ENCODE measurements around the gene CLEC16A. TPM values are rescaled to one million over a fixed set of nuclear protein-coding genes. Genes with fewer than 3 reads are reported as not detected.

The CLEC16A gene
- total RNA-seq, 2 experiments from 2014 or later: 31.1 to 34.1 TPM

- no peaks in the 10 kb centered on the region for H3K27me3 Mint-ChIP-seq
- ATAC-seq (ENCODE audit: low read depth) (no peak), DNase-seq (no peak)
- H3K27ac Mint-ChIP-seq: no peak overlapping the region
- no peaks in the 10 kb centered on the region for H3K9me3 Mint-ChIP-seq
- peaks cover 12% of the 10 kb centered on the region for H3K4me1 Mint-ChIP-seq
- POLR2A ChIA-PET: no interaction called here
- peaks cover 27% of the 10 kb centered on the region for H3K36me3 Mint-ChIP-seq
- no peak overlapping the region for H3K4me3 Mint-ChIP-seq
Observed at GRCh38 chr16:11015607-11016006, 71.2 kb downstream of the CLEC16A start.

GRCh38 chr16:11016524-11016988, 72.2 kb downstream of the CLEC16A start:
- no peak for DNase-seq
- Mint-ChIP-seq H3K4me1 (peaks cover 12% of the 10 kb centered on the region), H3K4me3 (no peak overlapping the region), H3K9me3 (no peaks in the 10 kb centered on the region), H3K27ac (peak overlapping the region; percentile 10), H3K27me3 (no peaks in the 10 kb centered on the region), H3K36me3 (peaks cover 30% of the 10 kb centered on the region)
- ATAC-seq (ENCODE audit: low read depth): no peak
- POLR2A ChIA-PET: no interaction called here

GRCh38 chr16:11016993-11017392, 72.6 kb downstream of the CLEC16A start:
- ATAC-seq (ENCODE audit: low read depth) (no peak), DNase-seq (no peak)
- peak overlapping the region; percentile 10 for H3K27ac Mint-ChIP-seq
- H3K9me3 Mint-ChIP-seq: no peaks in the 10 kb centered on the region
- H3K4me1 Mint-ChIP-seq: peaks cover 13% of the 10 kb centered on the region
- no peaks in the 10 kb centered on the region for H3K27me3 Mint-ChIP-seq
- H3K36me3 Mint-ChIP-seq: peaks cover 34% of the 10 kb centered on the region
- H3K4me3 Mint-ChIP-seq: no peak overlapping the region
- POLR2A ChIA-PET: no interaction called here

DNA sequence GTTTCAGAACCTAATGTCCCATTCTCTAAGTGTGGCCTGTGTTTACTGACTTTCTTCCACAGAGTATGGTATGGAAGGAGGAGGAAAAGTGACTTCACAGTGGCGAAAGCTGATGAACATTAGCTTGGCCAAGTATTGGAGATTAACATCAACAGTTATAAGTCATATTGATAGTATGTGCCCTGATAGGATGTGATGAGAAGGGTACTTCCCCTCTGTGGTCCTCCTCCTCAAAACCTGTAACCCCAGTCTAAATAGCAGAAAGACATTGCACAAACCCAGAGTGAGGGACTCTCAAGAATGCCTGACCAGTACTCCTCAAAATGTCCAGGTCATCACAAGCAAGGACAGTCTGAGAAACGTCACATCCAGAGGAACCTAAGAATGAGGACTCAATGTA, 73.1 kb downstream of the CLEC16A start:
- ATAC-seq (ENCODE audit: low read depth) (no peak), DNase-seq (no peak)
- peaks cover 34% of the 10 kb centered on the region for H3K36me3 Mint-ChIP-seq
- H3K27me3 Mint-ChIP-seq: no peaks in the 10 kb centered on the region
- no peaks in the 10 kb centered on the region for H3K9me3 Mint-ChIP-seq
- H3K4me1 Mint-ChIP-seq: peaks cover 13% of the 10 kb centered on the region
- no peak overlapping the region for H3K4me3 Mint-ChIP-seq
- POLR2A ChIA-PET: no interaction called here
- no peak overlapping the region for H3K27ac Mint-ChIP-seq

- H3K27ac Mint-ChIP-seq: no peak overlapping the region
- no peak for DNase-seq
- POLR2A ChIA-PET: interaction anchor here (1.2 kb wide), 1 partner anchor 13 kb away, joined by 3 read pairs; no protein-coding TSS in a partner anchor
- H3K9me3 Mint-ChIP-seq: peaks cover 3% of the 10 kb centered on the region
- H3K4me1 Mint-ChIP-seq: peaks cover 33% of the 10 kb centered on the region
- ATAC-seq (ENCODE audit: low read depth): no peak
- peaks cover 46% of the 10 kb centered on the region for H3K36me3 Mint-ChIP-seq
- no peak overlapping the region for H3K4me3 Mint-ChIP-seq
- no peaks in the 10 kb centered on the region for H3K27me3 Mint-ChIP-seq
Observed at GRCh38 chr16:11020388-11020787, 76.0 kb downstream of the CLEC16A start.

DNA sequence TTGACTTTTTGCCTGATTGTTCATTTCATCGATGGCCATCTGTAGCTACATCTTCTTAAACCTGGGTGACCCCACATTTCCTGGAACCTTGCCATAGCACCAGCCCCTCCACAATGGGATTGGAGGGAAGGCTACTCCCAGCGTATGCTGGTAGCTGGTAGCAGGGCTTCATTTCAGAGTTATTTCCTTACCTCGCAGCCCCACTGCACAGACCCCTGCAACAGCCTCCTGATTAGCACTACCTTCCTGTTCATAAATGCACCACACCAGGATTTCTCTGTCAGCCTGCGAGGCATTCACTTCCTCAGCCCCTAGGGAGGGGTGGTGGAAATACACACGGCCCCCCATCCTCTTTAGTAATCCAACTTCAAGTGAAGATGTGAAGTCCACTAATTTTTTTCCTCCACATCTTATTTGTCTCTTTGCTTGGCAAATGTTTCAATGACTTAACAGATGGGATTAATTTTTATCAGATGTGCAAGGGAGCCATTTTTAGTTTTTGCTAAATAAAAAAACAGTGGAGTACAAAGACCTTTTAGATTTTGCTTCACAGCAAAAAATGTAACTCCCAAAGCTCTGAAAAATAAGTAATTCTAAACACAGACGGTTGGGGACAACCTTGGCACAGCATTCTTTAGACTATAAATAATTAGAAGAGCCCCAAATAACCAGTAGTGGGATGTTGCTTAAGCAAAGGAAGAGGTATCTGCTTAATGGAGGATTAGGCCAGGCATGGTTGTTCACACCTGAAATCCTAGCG, 76.6 kb downstream of the CLEC16A start:
- no peak for DNase-seq
- peaks cover 3% of the 10 kb centered on the region for H3K9me3 Mint-ChIP-seq
- no peak for ATAC-seq (ENCODE audit: low read depth)
- H3K27ac Mint-ChIP-seq: no peak overlapping the region
- POLR2A ChIA-PET: interaction anchor here (1.2 kb wide), 1 partner anchor 13 kb away, joined by 3 read pairs; no protein-coding TSS in a partner anchor
- H3K27me3 Mint-ChIP-seq: no peaks in the 10 kb centered on the region
- no peak overlapping the region for H3K4me3 Mint-ChIP-seq
- peaks cover 34% of the 10 kb centered on the region for H3K4me1 Mint-ChIP-seq
- H3K36me3 Mint-ChIP-seq: peaks cover 52% of the 10 kb centered on the region

GRCh38 chr16:11022002-11022401, 77.6 kb downstream of the CLEC16A start:
- H3K4me1 Mint-ChIP-seq: peaks cover 31% of the 10 kb centered on the region
- peaks cover 5% of the 10 kb centered on the region for H3K9me3 Mint-ChIP-seq
- no peak overlapping the region for H3K4me3 Mint-ChIP-seq
- H3K27me3 Mint-ChIP-seq: no peaks in the 10 kb centered on the region
- DNase-seq (no peak), ATAC-seq (ENCODE audit: low read depth) (no peak)
- POLR2A ChIA-PET: no interaction called here
- H3K27ac Mint-ChIP-seq: peak overlapping the region; percentile 20
- H3K36me3 Mint-ChIP-seq: peaks cover 60% of the 10 kb centered on the region

- Mint-ChIP-seq H3K9me3 (peaks cover 11% of the 10 kb centered on the region), H3K27ac (peak overlapping the region; percentile 83), H3K4me3 (no peak overlapping the region), H3K4me1 (peaks cover 24% of the 10 kb centered on the region), H3K27me3 (no peaks in the 10 kb centered on the region), H3K36me3 (peaks cover 71% of the 10 kb centered on the region)
- DNase-seq (no peak), ATAC-seq (ENCODE audit: low read depth) (no peak)
- POLR2A ChIA-PET: no interaction called here
Observed at GRCh38 chr16:11023262-11024039, 79.1 kb downstream of the CLEC16A start.

- no peaks in the 10 kb centered on the region for H3K27me3 Mint-ChIP-seq
- H3K4me1 Mint-ChIP-seq: peaks cover 27% of the 10 kb centered on the region
- H3K4me3 Mint-ChIP-seq: peak overlapping the region; percentile 9
- POLR2A ChIA-PET: no interaction called here
- no peak for DNase-seq
- H3K36me3 Mint-ChIP-seq: peaks cover 80% of the 10 kb centered on the region
- H3K9me3 Mint-ChIP-seq: peaks cover 17% of the 10 kb centered on the region
- ATAC-seq (ENCODE audit: low read depth): peak; percentile 39
- peak overlapping the region; percentile 83 for H3K27ac Mint-ChIP-seq
Observed at GRCh38 chr16:11024333-11025053, 80.1 kb downstream of the CLEC16A start.

DNA sequence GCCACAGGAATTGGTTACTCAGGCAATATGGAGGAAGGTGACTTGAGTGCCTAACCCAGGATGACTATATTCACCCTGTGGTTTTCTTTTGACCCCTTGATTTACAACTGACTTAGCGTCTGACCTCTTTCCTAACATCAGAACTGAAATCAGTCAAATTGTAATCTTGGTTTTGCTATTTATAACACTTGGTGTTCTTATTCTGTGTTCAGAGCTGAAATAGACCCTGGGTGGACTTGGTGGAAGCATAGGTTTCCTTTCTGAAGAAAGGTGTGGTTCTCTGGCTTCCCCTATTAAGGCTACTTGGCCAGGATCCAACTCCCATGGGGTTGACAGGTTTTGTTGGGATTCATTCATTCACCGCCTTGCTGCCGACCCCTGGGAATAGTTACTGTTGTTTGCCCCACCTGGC, 80.8 kb downstream of the CLEC16A start:
- H3K27me3 Mint-ChIP-seq: no peaks in the 10 kb centered on the region
- peaks cover 84% of the 10 kb centered on the region for H3K36me3 Mint-ChIP-seq
- ATAC-seq (ENCODE audit: low read depth) (peak; percentile 54), DNase-seq (no peak)
- H3K4me3 Mint-ChIP-seq: peak overlapping the region; percentile 9
- POLR2A ChIA-PET: interaction anchor here (0.6 to 1.0 kb wide), 2 partner anchors 226 to 231 kb away, joined by 3 read pairs; partner anchors contain the start of gene SOCS1
- peaks cover 18% of the 10 kb centered on the region for H3K9me3 Mint-ChIP-seq
- peaks cover 27% of the 10 kb centered on the region for H3K4me1 Mint-ChIP-seq
- peak overlapping the region; percentile 83 for H3K27ac Mint-ChIP-seq

- Mint-ChIP-seq H3K4me3 (no peak overlapping the region), H3K36me3 (peaks cover 93% of the 10 kb centered on the region), H3K4me1 (peaks cover 30% of the 10 kb centered on the region), H3K27ac (no peak overlapping the region), H3K9me3 (peaks cover 16% of the 10 kb centered on the region), H3K27me3 (no peaks in the 10 kb centered on the region)
- DNase-seq: no peak
- no peak for ATAC-seq (ENCODE audit: low read depth)
- POLR2A ChIA-PET: no interaction called here
Observed at GRCh38 chr16:11029948-11030347, 85.6 kb downstream of the CLEC16A start.

DNA sequence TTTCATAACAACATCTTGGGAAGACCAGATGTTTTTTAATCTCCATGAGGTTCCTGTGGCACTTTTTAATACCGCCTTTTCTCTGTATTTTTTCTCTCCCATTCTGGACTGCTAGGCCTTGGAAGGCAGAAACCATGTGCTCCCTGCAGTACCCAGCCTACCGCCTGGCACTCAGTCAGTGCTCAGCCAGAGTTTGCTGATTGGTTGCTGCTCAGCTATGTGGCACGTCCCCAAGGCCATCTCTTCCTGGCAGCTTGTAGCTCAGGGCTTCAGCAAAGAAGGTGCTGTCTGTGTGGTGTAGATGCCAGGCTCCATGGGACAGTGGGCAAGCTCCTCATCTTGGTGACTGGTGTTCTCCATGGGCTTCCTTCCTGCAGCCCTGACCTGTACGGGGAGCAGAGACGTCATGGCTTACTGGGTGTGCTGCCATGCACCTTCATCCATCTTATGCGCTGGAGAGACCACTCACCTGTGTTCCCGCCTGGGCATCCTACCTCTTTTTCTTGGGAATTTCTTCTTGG, 86.7 kb downstream of the CLEC16A start:
- ATAC-seq (ENCODE audit: low read depth) (no peak), DNase-seq (no peak)
- peaks cover 16% of the 10 kb centered on the region for H3K9me3 Mint-ChIP-seq
- no peaks in the 10 kb centered on the region for H3K27me3 Mint-ChIP-seq
- POLR2A ChIA-PET: no interaction called here
- H3K36me3 Mint-ChIP-seq: peaks cover 92% of the 10 kb centered on the region
- peaks cover 24% of the 10 kb centered on the region for H3K4me1 Mint-ChIP-seq
- H3K4me3 Mint-ChIP-seq: no peak overlapping the region
- no peak overlapping the region for H3K27ac Mint-ChIP-seq
